ENCODE results near the gene GGN. TPM values are rescaled to one million over a fixed set of nuclear protein-coding genes. Genes with fewer than 3 reads are reported as not detected.

GGN gene
- total and polyA plus RNA-seq, 2 of the 13 experiments (the other 11 are each of a cell fraction or from before 2014, with no cell fraction given) = not detected

DNA sequence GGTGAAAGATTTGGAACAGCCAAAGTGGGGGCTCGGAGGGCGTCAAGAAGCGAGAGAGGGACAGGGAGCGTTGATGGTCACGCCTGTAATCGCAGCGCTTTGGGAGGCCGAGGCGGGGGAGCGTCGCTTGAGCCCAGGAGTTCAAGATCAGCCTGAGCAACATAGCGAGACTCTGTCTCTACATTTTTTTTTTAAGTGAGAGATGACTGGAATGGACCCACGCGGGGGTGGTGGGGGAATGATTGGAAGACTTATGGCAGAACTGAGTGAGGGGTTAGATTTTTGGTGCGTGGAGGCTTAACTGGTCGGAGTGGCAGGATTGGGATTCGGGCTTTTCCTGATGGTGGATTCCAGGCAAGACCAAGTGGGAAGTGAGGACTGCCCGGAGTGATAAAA is 12.7 kb downstream of the GGN start (continued):
- TF ChIP-seq, protein P1, sequence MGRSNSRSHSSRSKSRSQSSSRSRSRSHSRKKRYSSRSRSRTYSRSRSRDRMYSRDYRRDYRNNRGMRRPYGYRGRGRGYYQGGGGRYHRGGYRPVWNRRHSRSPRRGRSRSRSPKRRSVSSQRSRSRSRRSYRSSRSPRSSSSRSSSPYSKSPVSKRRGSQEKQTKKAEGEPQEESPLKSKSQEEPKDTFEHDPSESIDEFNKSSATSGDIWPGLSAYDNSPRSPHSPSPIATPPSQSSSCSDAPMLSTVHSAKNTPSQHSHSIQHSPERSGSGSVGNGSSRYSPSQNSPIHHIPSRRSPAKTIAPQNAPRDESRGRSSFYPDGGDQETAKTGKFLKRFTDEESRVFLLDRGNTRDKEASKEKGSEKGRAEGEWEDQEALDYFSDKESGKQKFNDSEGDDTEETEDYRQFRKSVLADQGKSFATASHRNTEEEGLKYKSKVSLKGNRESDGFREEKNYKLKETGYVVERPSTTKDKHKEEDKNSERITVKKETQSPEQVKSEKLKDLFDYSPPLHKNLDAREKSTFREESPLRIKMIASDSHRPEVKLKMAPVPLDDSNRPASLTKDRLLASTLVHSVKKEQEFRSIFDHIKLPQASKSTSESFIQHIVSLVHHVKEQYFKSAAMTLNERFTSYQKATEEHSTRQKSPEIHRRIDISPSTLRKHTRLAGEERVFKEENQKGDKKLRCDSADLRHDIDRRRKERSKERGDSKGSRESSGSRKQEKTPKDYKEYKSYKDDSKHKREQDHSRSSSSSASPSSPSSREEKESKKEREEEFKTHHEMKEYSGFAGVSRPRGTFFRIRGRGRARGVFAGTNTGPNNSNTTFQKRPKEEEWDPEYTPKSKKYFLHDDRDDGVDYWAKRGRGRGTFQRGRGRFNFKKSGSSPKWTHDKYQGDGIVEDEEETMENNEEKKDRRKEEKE (IDR thresholded peaks at IDR 0.05) = no peak
- TF ChIP-seq ZNF33A (CRISPR knock-in tag; IDR thresholded peaks at IDR 0.05; ENCODE audit: borderline replicate concordance) (no peak), ZNF674 (CRISPR knock-in tag; IDR thresholded peaks at IDR 0.05; ENCODE audit: low read depth) (no peak; the same call in 1 of the 2 replicates), MXI1 (IDR thresholded peaks at IDR 0.05; ENCODE audit: borderline replicate concordance, low read depth, low read length) (no peak), MZF1 (CRISPR knock-in tag; IDR thresholded peaks at IDR 0.05; ENCODE audit: borderline replicate concordance) (no peak), ISX (CRISPR knock-in tag; conservative IDR thresholded peaks at IDR 0.05) (no peak), ZNF329 (CRISPR knock-in tag; IDR thresholded peaks at IDR 0.05; ENCODE audit: low read depth) (peak; percentile 29; the same call in 1 of the 2 replicates), MAX (IDR thresholded peaks at IDR 0.05) (0 out of 2 replicates have a peak, but pooled peaks have one; percentile 8), SIX1 (CRISPR knock-in tag; IDR thresholded peaks at IDR 0.05; ENCODE audit: borderline replicate concordance) (no peak), DBP (CRISPR knock-in tag; IDR thresholded peaks at IDR 0.05; ENCODE audit: not compliant biosample characterization) (no peak), MED8 (CRISPR knock-in tag; IDR thresholded peaks at IDR 0.05; ENCODE audit: insufficient replicate concordance) (peak; percentile 0), ZNF790 (CRISPR knock-in tag; IDR thresholded peaks at IDR 0.05; ENCODE audit: borderline replicate concordance) (0 out of 2 replicates have a peak, but pooled peaks have one; percentile 14), SIN3A (IDR thresholded peaks at IDR 0.05; ENCODE audit: borderline replicate concordance, low read depth, low read length) (no peak), ZBTB33 (CRISPR knock-in tag; IDR thresholded peaks at IDR 0.05) (no peak), ZNF556 (CRISPR knock-in tag; IDR thresholded peaks at IDR 0.05; ENCODE audit: borderline replicate concordance) (0 out of 2 replicates have a peak, but pooled peaks have one; percentile 21)
- TF ChIP-seq, protein P2, sequence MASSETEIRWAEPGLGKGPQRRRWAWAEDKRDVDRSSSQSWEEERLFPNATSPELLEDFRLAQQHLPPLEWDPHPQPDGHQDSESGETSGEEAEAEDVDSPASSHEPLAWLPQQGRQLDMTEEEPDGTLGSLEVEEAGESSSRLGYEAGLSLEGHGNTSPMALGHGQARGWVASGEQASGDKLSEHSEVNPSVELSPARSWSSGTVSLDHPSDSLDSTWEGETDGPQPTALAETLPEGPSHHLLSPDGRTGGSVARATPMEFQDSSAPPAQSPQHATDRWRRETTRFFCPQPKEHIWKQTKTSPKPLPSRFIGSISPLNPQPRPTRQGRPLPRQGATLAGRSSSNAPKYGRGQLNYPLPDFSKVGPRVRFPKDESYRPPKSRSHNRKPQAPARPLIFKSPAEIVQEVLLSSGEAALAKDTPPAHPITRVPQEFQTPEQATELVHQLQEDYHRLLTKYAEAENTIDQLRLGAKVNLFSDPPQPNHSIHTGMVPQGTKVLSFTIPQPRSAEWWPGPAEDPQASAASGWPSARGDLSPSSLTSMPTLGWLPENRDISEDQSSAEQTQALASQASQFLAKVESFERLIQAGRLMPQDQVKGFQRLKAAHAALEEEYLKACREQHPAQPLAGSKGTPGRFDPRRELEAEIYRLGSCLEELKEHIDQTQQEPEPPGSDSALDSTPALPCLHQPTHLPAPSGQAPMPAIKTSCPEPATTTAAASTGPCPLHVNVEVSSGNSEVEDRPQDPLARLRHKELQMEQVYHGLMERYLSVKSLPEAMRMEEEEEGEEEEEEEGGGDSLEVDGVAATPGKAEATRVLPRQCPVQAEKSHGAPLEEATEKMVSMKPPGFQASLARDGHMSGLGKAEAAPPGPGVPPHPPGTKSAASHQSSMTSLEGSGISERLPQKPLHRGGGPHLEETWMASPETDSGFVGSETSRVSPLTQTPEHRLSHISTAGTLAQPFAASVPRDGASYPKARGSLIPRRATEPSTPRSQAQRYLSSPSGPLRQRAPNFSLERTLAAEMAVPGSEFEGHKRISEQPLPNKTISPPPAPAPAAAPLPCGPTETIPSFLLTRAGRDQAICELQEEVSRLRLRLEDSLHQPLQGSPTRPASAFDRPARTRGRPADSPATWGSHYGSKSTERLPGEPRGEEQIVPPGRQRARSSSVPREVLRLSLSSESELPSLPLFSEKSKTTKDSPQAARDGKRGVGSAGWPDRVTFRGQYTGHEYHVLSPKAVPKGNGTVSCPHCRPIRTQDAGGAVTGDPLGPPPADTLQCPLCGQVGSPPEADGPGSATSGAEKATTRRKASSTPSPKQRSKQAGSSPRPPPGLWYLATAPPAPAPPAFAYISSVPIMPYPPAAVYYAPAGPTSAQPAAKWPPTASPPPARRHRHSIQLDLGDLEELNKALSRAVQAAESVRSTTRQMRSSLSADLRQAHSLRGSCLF (CRISPR knock-in tag; IDR thresholded peaks at IDR 0.05; ENCODE audit: borderline replicate concordance) = 0 out of 2 replicates have a peak, but pooled peaks have one; percentile 13
- TF ChIP-seq, protein P3, sequence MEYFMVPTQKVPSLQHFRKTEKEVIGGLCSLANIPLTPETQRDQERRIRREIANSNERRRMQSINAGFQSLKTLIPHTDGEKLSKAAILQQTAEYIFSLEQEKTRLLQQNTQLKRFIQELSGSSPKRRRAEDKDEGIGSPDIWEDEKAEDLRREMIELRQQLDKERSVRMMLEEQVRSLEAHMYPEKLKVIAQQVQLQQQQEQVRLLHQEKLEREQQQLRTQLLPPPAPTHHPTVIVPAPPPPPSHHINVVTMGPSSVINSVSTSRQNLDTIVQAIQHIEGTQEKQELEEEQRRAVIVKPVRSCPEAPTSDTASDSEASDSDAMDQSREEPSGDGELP (IDR thresholded peaks at IDR 0.05; ENCODE audit: borderline replicate concordance, low read depth) = no peak
